ENCODE results near the gene INSIG1. TPM values are rescaled to one million over a fixed set of nuclear protein-coding genes. Genes with fewer than 3 reads are reported as not detected.

INSIG1 gene
- total RNA-seq, 1 experiment from 2014 or later: 60.1 TPM

DNA sequence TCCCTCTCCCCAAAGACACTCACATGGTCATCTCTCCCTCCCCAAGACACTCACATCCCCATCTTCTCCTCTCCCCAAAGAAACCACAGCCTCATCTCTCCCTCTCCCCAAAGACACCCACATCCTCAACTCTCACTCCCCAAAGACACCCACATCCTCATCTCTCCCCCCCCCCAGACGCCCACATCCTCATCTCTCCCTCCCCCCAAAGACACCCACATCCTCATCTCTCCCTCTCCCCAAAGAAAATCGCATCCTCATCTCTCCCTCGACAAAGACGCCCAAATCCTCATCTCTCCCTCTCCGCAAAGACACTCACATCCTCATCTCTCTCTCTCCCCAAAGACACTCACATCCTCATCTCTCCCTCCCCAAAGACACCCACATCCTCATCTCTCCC is 31.5 kb downstream of the INSIG1 start:
- no peak for DNase-seq
- Histone ChIP-seq H3K9me3 (no peaks in the 10 kb centered on the region), H3K27me3 (replicated peaks; ENCODE audit: control insufficient read depth, insufficient read depth, low read length) (no peaks in the 10 kb centered on the region), H3K36me3 (ENCODE audit: control insufficient read depth, insufficient read depth, low read length) (no peaks in the 10 kb centered on the region), H3K4me3 (ENCODE audit: low read depth, low read length) (no peak overlapping the region), H3K4me1 (peaks cover 9% of the 10 kb centered on the region)
- no TSS peak for BruUV-seq (replicated peaks)
- Mint-ChIP-seq H3K36me3 (ENCODE audit: insufficient read depth, unreplicated experiment) (no peaks in the 10 kb centered on the region), H3K27me3 (ENCODE audit: insufficient read depth, unreplicated experiment) (no peaks in the 10 kb centered on the region), H3K4me3 (ENCODE audit: unreplicated experiment) (no peak overlapping the region), H3K9me3 (ENCODE audit: unreplicated experiment) (no peaks in the 10 kb centered on the region), H3K4me1 (ENCODE audit: low read depth, unreplicated experiment) (peaks cover 2% of the 10 kb centered on the region), H3K27ac (ENCODE audit: unreplicated experiment) (no peak overlapping the region)
- ChIA-PET CTCF (no interaction called here), POLR2A (no interaction called here)
- TF ChIP-seq, protein P1, sequence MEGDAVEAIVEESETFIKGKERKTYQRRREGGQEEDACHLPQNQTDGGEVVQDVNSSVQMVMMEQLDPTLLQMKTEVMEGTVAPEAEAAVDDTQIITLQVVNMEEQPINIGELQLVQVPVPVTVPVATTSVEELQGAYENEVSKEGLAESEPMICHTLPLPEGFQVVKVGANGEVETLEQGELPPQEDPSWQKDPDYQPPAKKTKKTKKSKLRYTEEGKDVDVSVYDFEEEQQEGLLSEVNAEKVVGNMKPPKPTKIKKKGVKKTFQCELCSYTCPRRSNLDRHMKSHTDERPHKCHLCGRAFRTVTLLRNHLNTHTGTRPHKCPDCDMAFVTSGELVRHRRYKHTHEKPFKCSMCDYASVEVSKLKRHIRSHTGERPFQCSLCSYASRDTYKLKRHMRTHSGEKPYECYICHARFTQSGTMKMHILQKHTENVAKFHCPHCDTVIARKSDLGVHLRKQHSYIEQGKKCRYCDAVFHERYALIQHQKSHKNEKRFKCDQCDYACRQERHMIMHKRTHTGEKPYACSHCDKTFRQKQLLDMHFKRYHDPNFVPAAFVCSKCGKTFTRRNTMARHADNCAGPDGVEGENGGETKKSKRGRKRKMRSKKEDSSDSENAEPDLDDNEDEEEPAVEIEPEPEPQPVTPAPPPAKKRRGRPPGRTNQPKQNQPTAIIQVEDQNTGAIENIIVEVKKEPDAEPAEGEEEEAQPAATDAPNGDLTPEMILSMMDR (IDR thresholded peaks at IDR 0.05; ENCODE audit: insufficient read depth in 1 of 2, low read depth in 1 of 2, low read length in 1 of 2, severe bottlenecking in 1 of 2, unreplicated experiment in 1 of 2): no peak
- intact Hi-C loops (cut with micrococcal nuclease; ENCODE audit: unreplicated experiment): no loop called here

DNA sequence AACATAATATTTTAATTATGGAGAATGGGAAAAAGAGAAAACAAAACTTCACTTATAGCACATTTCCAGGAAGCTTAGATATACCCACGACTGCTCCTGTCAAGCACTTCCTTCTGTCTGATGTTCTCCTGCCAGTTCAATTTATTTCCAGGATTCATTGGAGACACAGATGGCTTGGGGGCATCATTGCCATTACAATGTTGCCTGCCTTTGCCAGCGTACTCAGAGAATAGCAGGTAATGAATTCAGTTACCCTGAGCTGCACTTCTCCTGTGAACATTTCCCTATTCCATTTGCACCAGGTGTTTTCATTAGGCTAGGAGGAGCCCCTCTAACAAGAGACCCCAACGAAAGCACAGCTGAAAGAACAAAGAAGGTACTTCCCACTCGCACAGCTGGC is 33.7 kb downstream of the INSIG1 start:
- no peaks in the 10 kb centered on the region for H3K36me3 ChIP-seq (ENCODE audit: control insufficient read depth, insufficient read depth, low read length)
- H3K4me1 Mint-ChIP-seq (ENCODE audit: low read depth, unreplicated experiment): no peaks in the 10 kb centered on the region
- H3K27ac Mint-ChIP-seq (ENCODE audit: unreplicated experiment): no peak overlapping the region
- H3K9me3 Mint-ChIP-seq (ENCODE audit: unreplicated experiment): no peaks in the 10 kb centered on the region
- intact Hi-C loops (cut with micrococcal nuclease; ENCODE audit: unreplicated experiment): no loop called here
- no peak for DNase-seq
- no peaks in the 10 kb centered on the region for H3K27me3 Mint-ChIP-seq (ENCODE audit: insufficient read depth, unreplicated experiment)
- no peaks in the 10 kb centered on the region for H3K36me3 Mint-ChIP-seq (ENCODE audit: insufficient read depth, unreplicated experiment)
- H3K27me3 ChIP-seq (replicated peaks; ENCODE audit: control insufficient read depth, insufficient read depth, low read length): no peaks in the 10 kb centered on the region; the same call in 1 of the 2 replicates
- ChIA-PET POLR2A (no interaction called here), CTCF (no interaction called here)
- H3K4me1 ChIP-seq: no peaks in the 10 kb centered on the region
- H3K9me3 ChIP-seq: no peaks in the 10 kb centered on the region
- no TSS peak for BruUV-seq (replicated peaks)
- H3K4me3 ChIP-seq (ENCODE audit: low read depth, low read length): no peak overlapping the region
- TF ChIP-seq, protein P1 (IDR thresholded peaks at IDR 0.05; ENCODE audit: insufficient read depth in 1 of 2, low read depth in 1 of 2, low read length in 1 of 2, severe bottlenecking in 1 of 2, unreplicated experiment in 1 of 2): no peak
- no peak overlapping the region for H3K4me3 Mint-ChIP-seq (ENCODE audit: unreplicated experiment)

DNA sequence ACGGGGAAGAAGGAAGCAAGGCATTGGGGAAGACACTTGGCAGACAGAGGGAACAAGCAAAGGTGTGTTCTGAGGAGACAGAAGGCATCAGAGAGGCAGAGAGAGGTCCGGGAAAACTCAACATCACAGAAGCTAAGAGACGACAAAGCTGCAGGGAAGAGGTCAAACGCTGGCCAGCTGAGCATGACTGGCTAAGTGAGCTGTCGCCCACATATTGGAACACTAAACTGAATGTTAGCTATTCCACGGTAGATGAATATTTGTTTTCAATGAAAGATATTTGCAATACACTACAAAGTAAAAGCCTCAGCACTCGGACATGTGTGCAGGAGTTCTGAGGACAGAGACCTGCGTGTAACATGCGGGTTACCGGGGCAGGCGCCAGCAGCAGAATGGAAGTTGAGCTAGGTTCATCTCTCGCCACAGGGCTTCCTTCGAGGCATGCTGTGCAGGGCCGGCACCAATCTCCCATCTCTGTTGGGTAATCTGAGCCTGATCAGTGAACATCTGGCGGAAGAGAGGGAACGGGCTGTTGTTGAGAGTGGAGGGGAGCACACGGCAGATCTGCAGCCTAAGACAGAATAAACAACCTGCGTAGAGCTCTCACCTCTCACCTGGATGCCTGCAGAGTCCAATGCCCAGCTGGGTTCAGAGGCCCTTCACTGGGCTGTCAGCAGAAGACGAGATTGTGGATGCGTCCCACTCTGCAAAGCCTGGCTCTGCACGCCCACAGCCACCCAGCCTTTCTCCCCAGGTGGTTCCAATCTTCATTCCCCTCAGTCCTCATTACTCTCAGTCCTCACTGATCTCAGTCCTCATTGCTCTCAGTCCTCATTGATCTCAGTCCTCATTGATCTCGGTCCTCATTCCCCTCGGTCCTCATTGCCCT is 35.9 kb downstream of the INSIG1 start:
- ChIA-PET CTCF (no interaction called here), POLR2A (no interaction called here)
- no peaks in the 10 kb centered on the region; the same call in none of the 2 replicates for H3K27me3 ChIP-seq (replicated peaks; ENCODE audit: control insufficient read depth, insufficient read depth, low read length)
- Mint-ChIP-seq H3K27ac (ENCODE audit: unreplicated experiment) (no peak overlapping the region), H3K36me3 (ENCODE audit: insufficient read depth, unreplicated experiment) (no peaks in the 10 kb centered on the region), H3K27me3 (ENCODE audit: insufficient read depth, unreplicated experiment) (peaks cover 5% of the 10 kb centered on the region), H3K9me3 (ENCODE audit: unreplicated experiment) (no peaks in the 10 kb centered on the region), H3K4me1 (ENCODE audit: low read depth, unreplicated experiment) (no peaks in the 10 kb centered on the region), H3K4me3 (ENCODE audit: unreplicated experiment) (no peak overlapping the region)
- DNase-seq: no peak
- H3K4me1 ChIP-seq: no peaks in the 10 kb centered on the region
- no peak overlapping the region for H3K4me3 ChIP-seq (ENCODE audit: low read depth, low read length)
- intact Hi-C loops (cut with micrococcal nuclease; ENCODE audit: unreplicated experiment): no loop called here
- TF ChIP-seq, protein P1 (IDR thresholded peaks at IDR 0.05; ENCODE audit: insufficient read depth in 1 of 2, low read depth in 1 of 2, low read length in 1 of 2, severe bottlenecking in 1 of 2, unreplicated experiment in 1 of 2): no peak
- H3K9me3 ChIP-seq: no peaks in the 10 kb centered on the region
- no peaks in the 10 kb centered on the region for H3K36me3 ChIP-seq (ENCODE audit: control insufficient read depth, insufficient read depth, low read length)
- BruUV-seq (replicated peaks): no TSS peak

Data from Caco-2 (cell line).